ENCODE data around the gene RELN.
A peak's percentile ranks its signal among the peaks of the same experiment; 100 is the strongest.
"Not testable (repeated sequence)": the region's sequence is repeated elsewhere in the genome, so short reads cannot be mapped to it uniquely, and the experiment has no call there.

The RELN gene

DNA sequence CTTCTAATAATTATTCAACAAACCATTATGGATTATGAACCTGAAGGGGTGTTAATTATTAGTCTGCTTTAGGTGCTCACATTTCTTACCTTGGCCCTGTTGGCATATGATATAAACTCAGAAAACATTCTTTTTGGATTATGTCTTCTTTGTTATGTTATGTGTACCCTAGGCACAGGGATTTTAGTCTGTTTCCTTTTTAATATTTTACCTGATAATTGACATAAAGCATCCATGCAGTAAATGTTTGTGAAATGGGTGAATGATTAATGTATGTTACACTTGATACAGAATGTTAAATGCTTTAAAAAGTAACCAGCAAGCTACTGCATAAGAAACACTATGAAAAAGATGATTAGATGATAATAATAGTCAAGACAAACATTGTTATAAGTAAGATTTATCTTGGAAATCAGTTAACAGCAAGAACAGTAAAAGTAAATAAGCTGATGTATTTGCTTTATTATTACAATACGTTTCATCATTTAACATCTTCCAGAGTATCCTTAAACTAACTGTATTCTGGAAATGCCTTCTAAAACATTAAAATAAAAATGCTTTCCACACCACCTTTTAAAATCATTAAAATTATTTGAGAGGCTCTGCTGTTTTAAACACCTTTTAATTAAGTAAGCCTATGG is 204.7 kb downstream of the RELN start:
- no peak for DNase-seq (ENCODE audit: low spot score)

- DNase-seq (ENCODE audit: low spot score): no peak
Observed at GRCh38 chr7:103781409-103781808, 208.0 kb downstream of the RELN start.

- DNase-seq (ENCODE audit: low spot score): not testable (repeated sequence)
Observed at GRCh38 chr7:103780561-103780960, 208.9 kb downstream of the RELN start.

DNA sequence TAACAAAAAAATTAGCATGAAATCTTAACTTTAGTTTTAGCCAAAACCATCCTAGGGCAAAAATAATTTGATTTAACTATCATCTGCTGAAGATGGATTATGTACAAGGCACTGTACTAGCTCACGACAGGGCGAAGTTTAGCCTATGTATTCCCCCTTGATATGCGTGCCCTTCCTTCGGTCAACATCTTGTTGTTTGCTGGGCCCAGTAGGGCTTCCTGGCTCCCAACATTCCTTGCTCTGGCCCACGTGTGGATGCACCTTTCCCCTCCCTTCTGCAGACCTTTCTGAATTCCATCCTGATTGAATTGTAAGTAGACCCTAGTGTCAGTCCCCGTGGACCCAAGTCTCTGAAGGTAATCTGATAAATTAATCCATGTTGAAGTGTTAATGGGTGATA is 212.0 kb downstream of the RELN start:
- no peak for DNase-seq (ENCODE audit: low spot score)

GRCh38 chr7:103773726-103774125 is 215.7 kb downstream of the RELN start:
- peak; percentile 16 for DNase-seq (ENCODE audit: low spot score)

DNA sequence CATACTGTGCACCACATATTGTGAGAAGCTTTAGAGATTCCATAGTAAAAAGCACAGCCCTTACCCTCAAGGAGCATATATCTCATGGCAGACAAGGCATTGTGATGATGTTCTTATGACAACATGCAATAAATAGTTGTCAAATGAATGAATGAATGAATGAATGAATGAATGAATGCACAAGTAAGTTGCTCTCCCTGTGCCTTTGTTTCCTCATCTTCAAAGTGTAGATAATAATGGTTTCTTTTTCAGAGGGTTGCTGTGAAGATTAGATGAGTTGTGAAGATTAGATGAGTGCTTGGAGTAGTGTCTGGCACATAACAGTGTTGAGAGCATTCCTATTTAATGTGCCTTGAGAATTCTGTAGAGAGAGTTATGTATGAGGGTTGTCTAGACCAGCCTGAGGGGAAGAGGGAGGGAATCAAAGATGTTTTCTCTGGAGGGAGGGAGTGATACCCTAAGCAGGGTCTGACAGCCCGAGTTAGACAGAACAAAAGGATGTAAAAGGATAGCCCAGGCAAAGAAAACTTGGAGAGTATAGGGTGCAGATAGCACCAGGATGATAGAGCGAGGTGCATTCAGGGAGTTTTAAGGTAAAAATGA is 217.2 kb downstream of the RELN start:
- DNase-seq (ENCODE audit: low spot score): no peak

GRCh38 chr7:103771294-103771693 is 218.2 kb downstream of the RELN start:
- no peak for DNase-seq (ENCODE audit: low spot score)

- DNase-seq (ENCODE audit: low spot score): no peak
Observed at GRCh38 chr7:103766660-103767059, 222.8 kb downstream of the RELN start.

DNA sequence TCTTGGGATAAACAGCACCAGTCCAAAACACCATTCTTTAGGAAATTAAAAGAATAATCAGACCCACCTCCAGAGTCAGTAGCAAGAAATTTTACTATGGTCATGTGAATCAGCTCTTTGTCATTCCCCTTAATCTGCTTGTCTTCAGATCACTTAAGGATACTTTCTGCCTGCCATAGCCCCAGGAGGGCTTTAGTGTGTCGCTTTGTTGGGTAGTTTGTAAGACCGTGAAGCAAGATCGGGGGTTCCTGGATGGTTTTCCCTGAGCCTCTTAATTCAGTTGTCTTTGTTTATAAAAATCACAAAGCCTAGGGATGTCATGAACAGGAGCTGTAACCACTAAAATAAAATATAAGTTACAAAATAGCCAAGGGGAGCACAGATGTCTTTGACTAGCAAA is 223.6 kb downstream of the RELN start:
- no peak for DNase-seq (ENCODE audit: low spot score)

DNA sequence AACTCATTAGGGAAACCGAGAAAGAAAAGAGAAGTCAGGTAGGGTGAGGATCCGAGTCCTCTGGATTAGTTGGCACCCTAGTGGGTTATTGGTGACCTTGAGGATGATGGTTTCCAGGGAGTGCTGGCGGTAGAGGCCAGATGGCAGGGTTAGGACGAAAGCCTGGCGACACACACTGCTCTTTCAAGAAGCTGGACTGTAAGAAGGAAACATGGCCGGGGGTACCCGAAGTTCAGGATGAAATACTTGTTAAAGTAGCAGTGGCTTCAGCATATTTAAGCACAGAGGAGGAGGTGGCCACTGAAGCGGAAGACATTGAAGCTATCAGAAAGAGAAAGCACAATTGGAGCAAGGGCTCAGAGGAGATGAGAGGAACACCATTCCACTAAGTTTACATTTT is 224.6 kb downstream of the RELN start:
- no peak for DNase-seq (ENCODE audit: low spot score)

DNA sequence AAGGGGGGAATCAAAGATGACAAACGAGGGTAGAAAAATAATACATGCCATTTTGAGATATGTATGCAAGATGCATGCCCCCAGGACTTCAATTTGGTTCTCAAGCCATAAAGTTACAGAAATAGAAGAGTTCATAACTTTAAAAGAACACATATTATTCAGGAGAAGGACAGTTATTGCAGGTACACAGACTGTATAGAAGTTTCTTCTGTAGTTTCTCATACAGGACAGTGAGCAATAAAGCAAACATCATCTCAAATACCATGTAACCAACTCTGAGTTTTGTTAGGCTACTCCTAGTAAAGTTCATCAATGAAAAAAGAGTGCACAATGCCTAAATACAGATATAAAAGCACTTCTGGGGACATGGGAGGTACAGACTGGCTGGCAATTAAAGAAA is 226.6 kb downstream of the RELN start:
- no peak for DNase-seq (ENCODE audit: low spot score)

- no peak for DNase-seq (ENCODE audit: low spot score)
Observed at GRCh38 chr7:103762065-103762760, 227.2 kb downstream of the RELN start.

DNA sequence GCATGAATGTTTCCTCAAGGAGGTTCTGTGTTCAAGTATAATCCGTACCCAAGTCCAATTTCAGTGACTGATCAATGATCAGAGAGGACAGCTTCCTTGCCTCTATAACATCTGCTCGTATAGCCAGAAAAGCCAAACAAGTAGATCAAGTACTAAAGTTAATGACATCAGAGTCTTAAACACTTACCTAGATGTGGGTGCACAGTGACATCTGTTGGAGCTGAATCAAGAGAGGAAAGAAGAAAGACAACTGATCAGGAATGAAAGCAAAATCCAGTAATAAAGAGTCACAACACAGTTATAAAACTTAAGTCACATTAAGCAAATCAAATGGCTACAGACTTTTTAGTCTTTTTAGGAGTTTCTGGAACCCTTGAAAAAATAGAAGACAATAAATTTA is 236.5 kb downstream of the RELN start:
- no peak for DNase-seq (ENCODE audit: low spot score)

DNA sequence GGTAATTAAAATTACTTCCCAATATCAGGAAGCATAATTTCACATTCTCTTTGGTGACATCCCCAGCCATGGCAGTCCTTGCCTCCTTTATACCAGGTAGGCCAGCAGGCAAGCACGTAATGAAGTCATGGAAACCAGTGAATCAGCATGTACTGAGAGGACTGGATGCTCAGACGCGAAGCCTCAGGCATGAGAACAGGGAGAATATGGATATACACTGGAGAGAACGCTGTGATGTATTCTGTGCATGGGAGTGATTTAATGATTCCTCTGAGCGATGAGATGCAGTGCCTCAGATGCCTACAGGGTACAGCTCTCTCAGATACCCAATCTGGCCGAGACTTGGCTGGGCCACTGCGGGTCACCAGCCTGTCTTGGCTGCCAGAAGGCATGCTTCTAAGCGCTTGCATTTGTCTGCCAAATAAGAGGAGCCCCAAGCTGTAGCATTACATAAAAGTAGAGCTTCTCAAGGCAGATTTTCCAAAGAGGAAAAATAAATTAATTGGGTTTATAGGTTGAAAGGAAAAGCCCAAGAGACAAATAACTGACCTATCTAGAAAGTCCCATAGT is 238.1 kb downstream of the RELN start:
- no peak for DNase-seq (ENCODE audit: low spot score)

DNA sequence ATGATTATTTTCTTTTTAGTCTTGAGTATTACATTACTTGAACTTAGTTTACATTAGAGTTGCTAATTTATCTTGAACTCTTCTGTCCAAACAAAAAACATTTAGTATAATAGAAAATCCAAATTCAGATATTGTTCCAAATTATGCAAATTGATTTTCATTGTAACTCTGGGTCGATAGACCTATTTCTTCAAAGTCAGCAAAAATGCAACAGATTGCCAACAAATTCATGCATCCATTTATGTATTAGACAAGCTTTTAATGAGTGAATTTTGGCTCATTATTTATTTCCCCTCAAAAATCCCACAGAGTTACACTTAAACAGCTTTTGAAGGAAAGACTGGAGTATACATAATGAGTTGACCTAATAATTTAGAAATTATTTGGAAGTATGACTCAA is 240.8 kb downstream of the RELN start:
- DNase-seq (ENCODE audit: low spot score): no peak

DNA sequence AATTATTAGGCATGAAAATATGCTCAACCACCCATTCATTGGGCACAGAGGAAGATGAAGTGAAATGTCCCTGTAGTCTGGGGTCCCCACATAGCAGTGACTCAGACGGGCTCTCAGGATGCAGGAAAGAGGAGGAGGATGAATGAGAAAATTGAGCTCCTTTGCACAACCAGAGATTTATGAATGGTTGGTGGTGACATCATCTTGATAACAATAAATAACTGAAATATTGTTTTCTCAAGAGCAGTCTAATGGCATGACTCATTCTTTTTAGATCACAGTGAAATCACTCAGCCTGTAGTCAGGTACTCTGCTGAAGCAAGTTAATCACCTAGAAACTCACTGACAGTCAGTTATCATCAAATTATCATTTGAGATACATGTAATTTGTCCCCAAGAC is 254.1 kb downstream of the RELN start:
- DNase-seq (ENCODE audit: low spot score): no peak

DNA sequence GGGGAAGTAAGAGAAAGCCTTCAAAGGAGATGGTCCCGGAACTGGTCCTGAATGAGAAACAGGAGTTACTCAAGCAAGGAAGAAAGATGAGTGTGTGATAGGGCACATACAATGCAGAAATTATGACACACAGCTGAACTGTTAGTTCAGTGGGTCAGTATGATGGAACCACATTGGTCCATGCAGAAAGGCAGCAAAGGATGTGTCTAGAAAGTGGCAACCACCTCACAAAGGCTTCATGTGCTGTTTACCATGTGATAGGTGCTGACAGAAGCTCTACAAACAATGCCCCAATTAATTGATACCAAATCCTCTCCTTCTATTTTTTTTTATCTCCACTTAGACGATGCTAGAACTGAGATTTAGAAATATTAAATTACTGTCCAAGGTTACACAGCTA is 258.3 kb downstream of the RELN start:
- no peak for DNase-seq (ENCODE audit: low spot score)

DNA sequence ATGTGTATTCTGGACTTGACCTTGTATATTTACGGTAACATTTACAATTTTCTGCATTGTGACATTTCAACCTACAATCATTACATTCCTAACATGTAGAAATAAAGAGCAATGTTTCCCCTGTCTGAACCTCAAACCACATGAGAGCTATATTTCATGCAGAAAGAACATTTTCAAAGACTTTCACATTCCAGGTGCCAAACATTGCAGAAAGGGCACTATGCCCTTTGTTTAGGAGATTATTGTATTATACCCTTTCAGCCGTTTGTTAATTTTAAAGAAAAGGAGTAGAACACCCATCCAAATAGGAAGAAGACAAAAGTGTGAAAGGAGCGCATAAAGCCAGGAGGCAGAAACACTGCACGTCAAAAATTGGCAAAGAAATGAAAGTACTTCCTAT is 260.4 kb downstream of the RELN start:
- no peak for DNase-seq (ENCODE audit: low spot score)

- no peak for DNase-seq (ENCODE audit: low spot score)
Observed at GRCh38 chr7:103727982-103728610, 261.4 kb downstream of the RELN start.

DNA sequence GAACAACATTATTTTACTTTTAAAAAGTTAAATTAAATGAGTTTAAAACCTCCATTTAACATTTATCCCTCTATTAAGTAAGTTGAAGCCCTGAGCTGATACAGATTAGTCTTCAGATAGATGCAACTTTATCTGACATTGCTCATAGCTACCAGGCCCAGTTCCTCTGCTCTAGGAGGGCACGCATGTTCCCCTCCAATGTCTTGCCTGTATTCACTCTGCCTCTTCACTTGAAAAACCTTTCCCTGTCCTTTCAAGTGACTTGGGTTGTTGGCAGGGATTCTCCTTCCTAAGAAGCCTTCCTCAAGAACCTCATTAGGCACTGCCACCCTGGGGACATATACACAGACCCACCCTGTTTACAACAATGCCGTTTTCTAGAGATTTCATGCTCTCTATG is 270.4 kb downstream of the RELN start:
- DNase-seq (ENCODE audit: low spot score): no peak

DNA sequence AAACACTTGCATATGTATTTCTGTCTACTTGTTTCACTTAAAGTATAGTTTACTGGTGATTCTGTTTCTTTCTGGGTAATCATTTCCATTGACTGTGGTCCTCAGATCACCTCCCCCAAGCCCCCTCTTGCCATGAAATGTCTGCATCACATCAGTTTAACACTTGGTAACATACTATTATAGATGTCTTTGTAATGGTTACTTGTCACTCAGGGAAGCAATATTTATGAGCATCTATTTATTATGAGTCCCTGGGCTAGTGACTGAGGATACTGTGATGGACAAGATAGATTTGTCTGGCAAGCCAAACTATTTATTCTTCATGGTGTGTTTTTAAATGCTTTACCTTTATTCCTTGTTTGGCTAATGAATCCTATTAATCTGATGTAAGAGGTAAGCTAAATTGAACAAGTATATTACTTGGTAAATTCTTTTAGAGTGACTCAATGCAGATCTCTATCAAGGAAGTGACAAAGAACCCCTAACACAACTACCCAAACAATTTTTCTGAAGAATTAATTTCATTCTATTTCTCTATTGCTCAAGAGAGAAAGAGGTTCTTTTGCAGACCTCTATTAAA is 270.9 kb downstream of the RELN start:
- DNase-seq (ENCODE audit: low spot score): no peak

GRCh38 chr7:103717574-103717973 is 271.9 kb downstream of the RELN start:
- DNase-seq (ENCODE audit: low spot score): no peak
